ENCODE measurements around the gene UGT2B11.
"Not testable (repeated sequence)": the region's sequence is repeated elsewhere in the genome, so short reads cannot be mapped to it uniquely, and the experiment has no call there.

The UGT2B11 gene

DNA sequence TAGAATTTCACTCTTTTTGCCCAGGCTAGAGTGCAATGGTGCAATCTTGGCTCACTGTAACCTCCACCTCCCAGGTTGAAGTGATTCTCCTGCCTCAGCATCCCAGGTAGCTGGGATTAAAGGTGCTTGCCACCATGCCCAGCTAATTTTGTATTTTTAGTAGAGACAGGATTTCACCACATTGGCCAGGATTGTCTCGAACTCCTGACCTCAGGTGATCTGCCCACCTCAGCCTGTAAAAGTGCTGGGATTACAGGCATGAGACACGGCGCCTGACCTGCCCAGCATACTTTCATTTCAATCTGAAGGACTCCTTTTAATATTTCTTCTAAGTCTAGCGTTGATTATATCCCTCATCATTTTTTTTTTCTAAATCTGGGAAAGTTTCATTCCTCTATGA is 45.4 kb downstream of the UGT2B11 start:
- not testable (repeated sequence) for DNase-seq (ENCODE audit: low read depth)

DNA sequence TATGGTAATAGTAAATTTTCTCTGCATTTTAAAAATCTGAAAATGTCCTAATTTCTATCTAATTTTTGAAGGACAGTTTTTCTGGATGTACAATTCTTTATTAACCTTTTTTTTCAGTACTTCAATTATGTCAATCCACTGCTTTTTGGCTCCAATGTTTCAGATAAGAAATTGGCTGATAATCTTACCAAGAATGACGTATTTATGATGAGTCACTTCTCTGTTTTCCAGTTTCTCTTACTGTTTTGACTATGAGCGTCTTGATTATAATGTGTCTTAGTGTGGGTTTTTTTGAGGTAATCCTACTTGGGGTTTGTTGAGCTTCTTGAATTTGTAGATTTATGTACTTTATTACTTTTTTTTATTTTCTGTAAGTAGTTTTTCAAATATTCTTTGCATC is 47.2 kb downstream of the UGT2B11 start:
- no peak for DNase-seq (ENCODE audit: low read depth)

DNA sequence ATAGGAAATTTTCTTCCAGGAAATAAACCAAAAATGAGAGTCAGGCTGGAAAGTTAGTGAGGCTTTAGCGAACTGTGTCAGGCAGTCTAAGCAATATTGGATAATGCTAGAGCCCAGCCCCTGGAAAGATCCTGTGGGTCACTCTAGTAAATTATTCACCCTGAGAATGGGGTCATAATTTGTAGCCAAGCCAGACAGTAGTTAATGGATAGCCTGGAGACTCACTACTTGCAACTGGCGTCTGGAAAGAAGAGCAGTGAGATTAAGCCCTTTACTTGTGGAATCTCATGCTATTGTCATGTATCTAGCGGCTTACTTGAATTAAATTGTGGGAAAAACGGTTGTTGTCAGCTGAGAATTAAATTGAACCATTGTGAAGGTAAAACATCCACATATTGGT is 48.2 kb downstream of the UGT2B11 start:
- DNase-seq (ENCODE audit: low read depth): not testable (repeated sequence)

DNA sequence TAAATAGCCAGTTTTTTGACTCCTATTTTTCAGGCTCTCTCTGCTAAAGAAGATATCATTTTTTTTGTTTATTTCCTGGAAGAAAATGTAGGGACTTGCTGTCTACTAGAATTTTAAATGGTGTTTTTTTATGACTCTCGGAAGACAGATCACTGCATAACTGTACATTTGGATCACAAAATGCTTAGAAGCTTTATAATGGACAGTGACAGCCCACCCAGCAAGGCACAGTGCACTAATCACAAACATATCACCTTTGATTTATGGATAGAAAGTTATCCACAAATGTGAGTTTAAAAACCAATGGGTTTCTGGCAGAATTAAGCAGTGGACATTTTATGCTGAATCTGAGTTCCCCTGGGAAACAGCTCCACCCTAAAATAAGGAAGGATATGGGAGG is 48.8 kb downstream of the UGT2B11 start:
- DNase-seq (ENCODE audit: low read depth): not testable (repeated sequence)

DNA sequence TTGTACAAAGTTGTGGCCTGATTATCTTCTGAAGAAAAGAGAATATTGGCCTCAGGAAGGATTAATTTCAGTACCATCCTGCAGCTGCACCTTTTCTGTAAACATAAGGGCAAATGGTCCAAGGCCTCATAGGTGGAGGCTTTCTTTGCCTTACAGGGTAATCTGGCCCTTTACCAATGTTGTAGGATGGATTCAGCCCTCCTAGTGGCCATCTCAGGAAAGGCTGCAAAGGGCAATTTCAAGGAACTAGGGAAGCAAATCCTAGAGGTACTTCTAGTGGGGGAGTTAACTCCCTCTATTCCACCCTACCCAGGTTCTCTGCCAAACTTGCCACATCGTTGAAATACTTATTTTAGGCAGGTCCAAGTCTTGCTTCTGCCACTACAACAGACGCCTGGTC is 57.6 kb downstream of the UGT2B11 start:
- no peak for DNase-seq (ENCODE audit: low read depth)

DNA sequence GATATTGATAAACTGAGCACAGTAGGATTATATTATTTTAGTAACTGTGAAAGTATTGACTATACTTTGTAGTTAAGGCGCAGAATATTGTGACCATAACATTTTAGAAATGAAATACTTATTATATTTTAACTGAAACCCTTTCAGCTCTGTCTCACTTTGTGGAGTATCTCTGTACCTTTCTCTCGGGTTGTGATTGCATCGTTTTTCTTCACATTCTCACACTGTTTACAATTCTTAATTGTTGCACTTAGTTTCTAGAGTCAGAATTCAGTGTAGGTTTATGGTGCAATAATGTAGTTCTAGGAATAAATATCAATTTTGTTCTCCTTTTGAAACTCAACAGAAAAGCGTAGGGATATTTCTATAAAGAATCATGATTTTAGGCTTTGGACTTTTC is 60.5 kb downstream of the UGT2B11 start:
- DNase-seq (ENCODE audit: low read depth): no peak

Measured in activated T-helper 1 cell treated with Interleukin-2 at 50 U/mL for 16 hours (primary cell).